ENCODE results near the gene KIR2DL4.
A peak's percentile ranks its signal among the peaks of the same experiment; 100 is the strongest.
"Not testable (repeated sequence)": the region's sequence is repeated elsewhere in the genome, so short reads cannot be mapped to it uniquely, and the experiment has no call there.

KIR2DL4 gene

GRCh38 chr19:54803410-54803809, at the start of gene KIR2DL4:
Gene KIR2DL4 (plus strand): TSS chr19:54803610. CDS start chr19:54803652, 42 bp downstream.
- no peak for DNase-seq (ENCODE audit: low spot score)

DNA sequence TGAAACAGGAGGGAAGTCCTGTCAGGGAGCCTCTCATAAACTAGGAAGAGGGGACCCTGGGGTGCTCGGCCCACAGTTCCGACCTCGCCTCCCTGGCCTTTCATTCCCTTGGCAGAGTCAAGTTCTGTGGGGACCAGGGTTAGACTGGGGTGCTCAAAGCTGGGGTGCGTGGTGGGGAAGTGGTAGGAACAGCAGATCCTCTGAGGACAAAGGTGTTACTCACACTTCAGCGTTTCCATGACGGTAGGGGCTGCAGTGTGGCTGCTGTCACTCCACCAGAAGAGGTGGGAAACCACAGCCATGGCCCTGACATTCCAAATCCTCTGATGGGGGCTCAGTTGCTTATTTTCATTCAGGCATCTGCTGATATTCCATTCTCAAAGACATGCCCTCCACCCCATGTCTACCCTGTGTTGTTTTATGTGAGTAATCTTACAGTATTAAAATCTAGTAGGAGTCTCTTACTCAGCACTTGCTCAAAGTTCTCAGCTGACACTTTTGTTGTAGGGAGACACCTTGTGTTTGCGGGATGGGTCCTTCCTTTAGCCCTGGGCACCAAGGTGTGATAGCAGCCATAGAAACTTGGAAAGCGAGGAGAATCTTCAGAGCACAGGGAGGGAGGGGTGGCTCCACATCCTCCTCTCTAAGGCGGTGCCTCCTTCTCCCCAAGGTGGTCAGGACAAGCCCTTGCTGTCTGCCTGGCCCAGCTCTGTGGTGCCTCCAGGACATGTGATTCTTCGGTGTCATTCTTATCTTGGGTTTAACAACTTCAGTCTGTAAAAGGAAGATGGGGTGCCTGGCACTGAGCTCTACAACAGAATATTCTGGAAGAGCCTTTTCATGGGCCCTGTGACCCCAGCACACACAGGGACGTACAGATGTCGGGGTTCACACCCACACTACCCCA, 47.0 kb upstream of the KIR2DL4 start:
- not testable (repeated sequence) for DNase-seq (ENCODE audit: low spot score)

- DNase-seq (ENCODE audit: low spot score) = not testable (repeated sequence)
Observed at GRCh38 chr19:54758577-54758976, 44.8 kb upstream of the KIR2DL4 start.

- peak; percentile 6 for DNase-seq (ENCODE audit: low spot score)
Observed at GRCh38 chr19:54764219-54764618, 39.2 kb upstream of the KIR2DL4 start.

DNA sequence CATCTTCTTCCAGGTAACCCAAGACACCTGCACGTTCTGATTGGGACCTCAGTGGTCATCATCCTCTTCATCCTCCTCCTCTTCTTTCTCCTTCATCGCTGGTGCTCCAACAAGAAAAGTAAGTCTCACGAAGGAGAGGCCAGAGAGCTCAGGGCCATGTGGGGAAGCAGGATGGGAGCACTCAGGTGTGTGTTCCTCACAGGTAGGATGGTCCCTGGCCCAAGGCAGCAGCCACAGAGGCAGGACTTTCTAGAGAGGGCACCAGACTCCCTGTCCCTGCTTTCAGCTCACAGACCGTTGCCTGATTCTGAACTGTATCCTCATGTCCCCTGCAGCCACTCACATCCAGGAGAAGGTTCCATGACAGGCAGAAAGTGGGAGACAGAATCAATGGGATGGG, 36.9 kb upstream of the KIR2DL4 start:
- DNase-seq (ENCODE audit: low spot score) = not testable (repeated sequence)

- DNase-seq (ENCODE audit: low spot score) = not testable (repeated sequence)
Observed at GRCh38 chr19:54769646-54770045, 33.8 kb upstream of the KIR2DL4 start, which contains the start of gene KIR2DL1. Gene KIR2DL1 (plus strand): TSS chr19:54769793. CDS start chr19:54769851, 58 bp downstream.

DNA sequence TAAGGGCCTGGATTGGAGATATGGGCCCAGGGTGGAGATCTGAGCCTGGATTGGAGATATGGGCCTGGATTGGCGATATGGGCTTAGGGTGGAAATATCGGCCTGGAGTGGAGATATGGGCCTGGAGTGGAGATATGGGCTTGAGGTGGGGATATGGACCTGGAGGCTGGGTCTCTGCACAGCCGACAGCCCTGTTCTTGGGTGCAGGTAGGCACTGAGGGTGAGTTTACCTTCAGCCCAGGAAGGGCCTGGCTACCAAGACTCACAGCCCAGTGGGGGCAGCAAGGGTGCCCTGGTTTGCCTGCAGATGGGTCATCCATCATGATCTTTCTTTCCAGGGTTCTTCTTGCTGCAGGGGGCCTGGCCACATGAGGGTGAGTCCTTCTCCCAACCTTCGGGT, 32.9 kb upstream of the KIR2DL4 start:
- not testable (repeated sequence) for DNase-seq (ENCODE audit: low spot score)

DNA sequence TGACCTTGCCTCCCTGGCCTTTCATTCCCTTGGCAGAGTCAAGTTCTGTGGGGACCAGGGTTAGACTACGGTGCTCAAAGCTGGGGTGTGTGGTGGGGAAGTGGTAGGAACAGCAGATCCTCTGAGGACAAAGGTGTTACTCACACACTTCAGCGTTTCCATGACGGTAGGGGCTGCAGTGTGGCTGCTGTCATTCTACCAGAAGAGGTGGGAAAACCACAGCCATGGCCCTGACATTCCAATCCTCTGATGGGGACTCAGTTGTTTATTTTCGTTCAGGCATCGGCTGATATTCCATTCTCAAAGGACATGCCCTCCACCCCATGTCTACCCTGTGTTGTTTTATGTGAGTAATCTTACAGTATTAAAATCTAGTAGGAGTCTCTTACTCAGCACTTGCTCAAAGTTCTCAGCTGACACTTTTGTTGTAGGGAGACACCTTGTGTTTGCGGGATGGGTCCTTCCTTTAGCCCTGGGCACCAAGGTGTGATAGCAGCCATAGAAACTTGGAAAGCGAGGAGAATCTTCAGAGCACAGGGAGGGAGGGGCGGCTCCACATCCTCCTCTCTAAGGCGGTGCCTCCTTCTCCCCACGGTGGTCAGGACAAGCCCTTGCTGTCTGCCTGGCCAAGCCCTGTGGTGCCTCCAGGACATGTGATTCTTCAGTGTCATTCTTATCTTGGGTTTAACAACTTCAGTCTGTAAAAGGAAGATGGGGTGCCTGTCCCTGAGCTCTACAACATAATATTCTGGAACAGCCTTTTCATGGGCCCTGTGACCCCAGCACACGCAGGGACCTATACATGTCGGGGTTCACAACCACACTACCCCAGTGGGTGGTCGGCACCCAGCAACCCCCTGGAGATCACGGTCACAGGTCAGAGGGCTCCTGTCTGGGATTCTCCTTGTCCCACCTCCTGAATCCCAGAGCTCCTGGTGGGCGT, 32.1 kb upstream of the KIR2DL4 start:
- not testable (repeated sequence) for DNase-seq (ENCODE audit: low spot score)

DNA sequence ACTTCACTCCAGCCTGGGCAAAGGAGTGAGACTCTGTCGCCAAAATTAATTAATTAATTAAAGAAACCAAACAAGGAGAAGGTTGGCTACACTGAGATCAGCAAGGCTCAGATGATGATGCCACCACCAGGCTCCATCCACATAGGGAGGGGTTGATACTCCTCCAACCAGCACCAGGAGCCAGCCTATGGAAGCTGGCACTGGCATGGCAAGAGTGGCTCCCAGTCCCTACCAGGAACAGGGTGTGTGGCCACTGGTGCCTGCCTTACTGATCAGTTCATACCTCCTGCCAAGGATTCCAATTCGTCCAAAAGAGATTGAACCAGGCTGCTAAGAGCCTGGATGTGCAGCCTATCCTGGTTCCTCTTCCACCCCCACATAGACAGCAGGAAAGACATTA, 30.7 kb upstream of the KIR2DL4 start:
- not testable (repeated sequence) for DNase-seq (ENCODE audit: low spot score)

- DNase-seq (ENCODE audit: low spot score) = not testable (repeated sequence)
Observed at GRCh38 chr19:54775095-54775815, 28.2 kb upstream of the KIR2DL4 start.

- DNase-seq (ENCODE audit: low spot score) = not testable (repeated sequence)
Observed at GRCh38 chr19:54775830-54776229, 27.6 kb upstream of the KIR2DL4 start.

- DNase-seq (ENCODE audit: low spot score) = not testable (repeated sequence)
Observed at GRCh38 chr19:54777851-54778250, 25.6 kb upstream of the KIR2DL4 start.

- not testable (repeated sequence) for DNase-seq (ENCODE audit: low spot score)
Observed at GRCh38 chr19:54778896-54779295, 24.5 kb upstream of the KIR2DL4 start.

- DNase-seq (ENCODE audit: low spot score) = not testable (repeated sequence)
Observed at GRCh38 chr19:54782916-54783315, 20.5 kb upstream of the KIR2DL4 start.

DNA sequence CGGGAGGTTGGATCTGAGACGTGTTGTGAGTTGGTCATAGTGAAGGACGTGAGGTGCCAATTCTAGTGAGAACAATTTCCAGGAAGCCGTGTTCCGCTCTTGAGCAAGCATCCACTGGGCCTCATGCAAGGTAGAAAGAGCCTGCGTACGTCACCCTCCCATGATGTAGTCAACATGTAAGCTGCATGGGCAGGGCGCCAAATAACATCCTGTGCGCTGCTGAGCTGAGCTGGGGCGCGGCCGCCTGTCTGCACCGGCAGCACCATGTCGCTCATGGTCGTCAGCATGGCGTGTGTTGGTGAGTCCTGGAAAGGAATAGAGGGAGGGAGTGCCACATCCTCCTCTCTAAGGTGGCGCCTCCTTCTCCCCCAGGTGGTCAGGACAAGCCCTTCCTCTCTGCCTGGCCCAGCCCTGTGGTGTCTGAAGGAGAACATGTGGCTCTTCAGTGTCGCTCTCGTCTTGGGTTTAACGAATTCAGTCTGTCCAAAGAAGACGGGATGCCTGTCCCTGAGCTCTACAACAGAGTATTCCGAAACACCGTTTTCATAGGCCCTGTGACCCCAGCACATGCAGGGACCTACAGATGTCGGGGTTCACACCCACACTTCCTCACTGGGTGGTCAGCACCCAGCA, 17.2 kb upstream of the KIR2DL4 start:
- not testable (repeated sequence) for DNase-seq (ENCODE audit: low spot score)

DNA sequence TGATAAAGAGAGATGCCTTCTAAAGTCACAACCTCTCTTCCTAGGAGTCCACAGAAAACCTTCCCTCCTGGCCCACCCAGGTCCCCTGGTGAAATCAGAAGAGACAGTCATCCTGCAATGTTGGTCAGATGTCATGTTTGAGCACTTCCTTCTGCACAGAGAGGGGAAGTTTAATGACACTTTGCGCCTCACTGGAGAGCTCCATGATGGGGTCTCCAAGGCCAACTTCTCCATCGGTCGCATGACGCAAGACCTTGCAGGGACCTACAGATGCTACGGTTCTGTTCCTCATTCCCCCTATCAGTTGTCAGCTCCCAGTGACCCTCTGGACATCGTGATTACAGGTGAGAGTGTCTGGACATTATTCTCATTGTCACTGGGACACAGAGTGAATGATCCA, 15.3 kb upstream of the KIR2DL4 start:
- DNase-seq (ENCODE audit: low spot score) = not testable (repeated sequence)

GRCh38 chr19:54790711-54791110, 12.7 kb upstream of the KIR2DL4 start:
- no peak for DNase-seq (ENCODE audit: low spot score)

- DNase-seq (ENCODE audit: low spot score) = no peak
Observed at GRCh38 chr19:54791476-54791875, 11.9 kb upstream of the KIR2DL4 start.

DNA sequence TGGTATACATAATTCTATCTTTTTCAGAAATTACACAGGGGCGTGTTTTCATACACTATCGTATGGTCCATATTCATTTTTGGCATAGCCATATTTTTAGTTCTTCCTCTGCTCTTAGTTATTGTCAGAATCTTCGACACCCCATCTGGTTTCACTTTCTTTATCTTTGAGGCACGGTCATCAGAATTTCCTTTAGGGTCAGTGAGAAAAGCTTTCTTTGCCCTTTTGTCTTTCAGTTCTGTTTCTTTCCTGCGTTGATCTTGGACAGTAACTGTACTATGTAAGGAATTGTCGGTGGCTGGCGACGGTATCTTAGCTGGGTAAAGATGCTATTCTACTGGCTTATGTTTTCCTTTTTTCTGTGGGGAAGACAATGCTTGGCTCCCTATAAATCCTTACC, 10.6 kb upstream of the KIR2DL4 start:
- DNase-seq (ENCODE audit: low spot score) = no peak

DNA sequence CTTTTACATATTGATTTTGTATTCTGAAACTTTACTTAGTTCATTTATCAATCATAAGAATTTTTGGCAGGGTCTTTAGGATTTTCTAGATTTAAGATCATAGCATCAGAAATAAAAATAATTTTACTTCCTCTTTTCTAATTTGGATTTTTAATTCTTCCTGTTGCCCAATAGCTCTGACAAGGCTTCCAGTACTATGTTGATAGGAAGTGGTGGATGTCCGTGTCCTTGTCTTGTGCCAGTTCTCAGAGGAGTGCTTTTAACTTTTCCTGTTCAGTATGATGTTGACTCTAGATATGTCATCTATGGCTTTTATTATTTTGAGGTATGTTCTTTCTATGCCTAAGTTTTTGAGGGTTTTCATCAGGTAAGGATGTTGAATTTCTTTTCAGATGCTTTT, 7.7 kb upstream of the KIR2DL4 start:
- DNase-seq (ENCODE audit: low spot score) = no peak

GRCh38 chr19:54804101-54804500, 691 bp downstream of the KIR2DL4 start:
- no peak for DNase-seq (ENCODE audit: low spot score)

Measured in RKO (cell line).